Left lung (tissue), 10 donors: Measurements from ENCODE around the gene MAP3K13. TPM values are rescaled to one million over a fixed set of nuclear protein-coding genes. Genes with fewer than 3 reads are reported as not detected.

ENCODE experiments used
- ATAC-seq: fragments of 200-7000 bp; cut with Tn5 transposase; one replicate; pipeline ENCODE4 v1.9.1; 2020; ENCODE audit warnings: moderate library complexity
- DNase-seq, 4 donors: peaks; one replicate each; pipeline ENCODE4 v3.0.0-alpha.2; 2013 to 2020
- H3K27ac ChIP-seq, 2 donors: fragments of 200-600 bp; sonication (generic) in 1 of 2; one replicate each; pipeline versions ENCODE4 v1.5.0 to v1.8.0; 2020 to 2021
- H3K27me3 ChIP-seq, 2 donors: fragments of 200-600 bp; sonication (generic) in 1 of 2; one replicate each; pipeline versions ENCODE4 v1.5.0 to v1.8.0; 2020 to 2021
- H3K36me3 ChIP-seq, 2 donors: fragments of 200-600 bp; sonication (generic) in 1 of 2; one replicate each; pipeline versions ENCODE4 v1.5.0 to v1.8.0; 2020 to 2021
- H3K4me1 ChIP-seq, 2 donors: fragments of 200-600 bp; one replicate each; pipeline ENCODE4 v1.8.0; 2021
- H3K4me3 ChIP-seq, 2 donors: fragments of 200-600 bp; sonication (generic) in 1 of 2; one replicate each; pipeline versions ENCODE4 v1.5.0 to v1.8.0; 2020 to 2021; ENCODE audit warnings: mild to moderate bottlenecking in 1 of 2
- H3K9me3 ChIP-seq, 2 donors: fragments of 200-600 bp; sonication (generic) in 1 of 2; one replicate each; pipeline versions ENCODE4 v1.5.0 to v1.8.0; 2020 to 2021
- intact Hi-C, 2 donors: fragments of 100-400 bp; cut with DNase I; formaldehyde crosslinking; loops; one replicate each; pipeline versions ENCODE4 v1.11.2 to v1.14.2; 2022
- polyA plus RNA-seq, 6 donors: library from polyadenylated mRNA; unstranded; fragments of 120-200 nt; gene quantifications; one replicate each; pipeline ENCODE4 v1.2.1, GENCODE V29; 2013; ENCODE audit not compliant: insufficient read length in 6 of 6
- total RNA-seq, 2 donors: library from RNA; stranded (reverse); fragmentation: NEBNext Ultra II Directional; extraction: Animal tissue kit (Norgen Biotek cat#: 25700); gene quantifications; one replicate each; pipeline ENCODE4 v1.2.1, GENCODE V29; 2021
- TF ChIP-seq, protein P1 (sequence below), 2 donors: fragments of 200-600 bp; sonication (generic) in 1 of 2; IDR thresholded peaks; one replicate each; pipeline versions ENCODE4 v1.5.0 to v1.8.0; 2021; ENCODE audit warnings: antibody characterized with exemption in 2 of 2
- donor health status: DM: no; HTN: yes; CAD: no.
- donor health status: DM: no; HTN: no; CAD: no.

MAP3K13 gene
- total and polyA plus RNA-seq, 8 donors = 34.5 to 48.0 (median 44.2) TPM

DNA sequence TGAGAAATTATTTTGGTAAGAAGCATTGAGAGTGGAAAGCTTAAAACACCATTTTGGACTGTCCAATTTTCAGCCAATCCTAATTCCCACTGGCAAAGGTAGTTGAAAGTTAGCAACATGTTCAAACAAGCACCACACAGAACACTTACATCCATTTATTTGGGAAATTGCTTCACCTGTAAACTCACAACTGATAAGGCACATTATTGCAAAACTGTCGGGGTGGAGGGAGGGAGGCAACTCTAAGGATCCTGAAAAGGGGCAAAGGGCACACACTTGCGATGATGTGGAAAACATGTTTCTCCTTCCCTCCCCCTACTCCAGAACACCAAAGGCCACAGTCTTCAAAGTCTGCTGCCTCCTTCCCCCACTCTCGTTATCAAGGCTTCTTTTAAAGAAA lies 126.5 kb downstream of the MAP3K13 start:
- no peaks in the 10 kb centered on the region for H3K9me3 ChIP-seq
- peak overlapping the region in 1 of 2 donors; percentile 18 for H3K27ac ChIP-seq
- intact Hi-C loops = no loop called here
- H3K4me3 ChIP-seq = no peak overlapping the region
- H3K36me3 ChIP-seq = peaks cover 0 to 82% of the 10 kb centered on the region in 2 donors
- TF ChIP-seq, protein P1, sequence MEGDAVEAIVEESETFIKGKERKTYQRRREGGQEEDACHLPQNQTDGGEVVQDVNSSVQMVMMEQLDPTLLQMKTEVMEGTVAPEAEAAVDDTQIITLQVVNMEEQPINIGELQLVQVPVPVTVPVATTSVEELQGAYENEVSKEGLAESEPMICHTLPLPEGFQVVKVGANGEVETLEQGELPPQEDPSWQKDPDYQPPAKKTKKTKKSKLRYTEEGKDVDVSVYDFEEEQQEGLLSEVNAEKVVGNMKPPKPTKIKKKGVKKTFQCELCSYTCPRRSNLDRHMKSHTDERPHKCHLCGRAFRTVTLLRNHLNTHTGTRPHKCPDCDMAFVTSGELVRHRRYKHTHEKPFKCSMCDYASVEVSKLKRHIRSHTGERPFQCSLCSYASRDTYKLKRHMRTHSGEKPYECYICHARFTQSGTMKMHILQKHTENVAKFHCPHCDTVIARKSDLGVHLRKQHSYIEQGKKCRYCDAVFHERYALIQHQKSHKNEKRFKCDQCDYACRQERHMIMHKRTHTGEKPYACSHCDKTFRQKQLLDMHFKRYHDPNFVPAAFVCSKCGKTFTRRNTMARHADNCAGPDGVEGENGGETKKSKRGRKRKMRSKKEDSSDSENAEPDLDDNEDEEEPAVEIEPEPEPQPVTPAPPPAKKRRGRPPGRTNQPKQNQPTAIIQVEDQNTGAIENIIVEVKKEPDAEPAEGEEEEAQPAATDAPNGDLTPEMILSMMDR (IDR thresholded peaks at IDR 0.05) = no peak
- H3K27me3 ChIP-seq = no peaks in the 10 kb centered on the region
- H3K4me1 ChIP-seq = no peaks in the 10 kb centered on the region
- ATAC-seq (peak; percentile 53), DNase-seq (no peak)

DNA sequence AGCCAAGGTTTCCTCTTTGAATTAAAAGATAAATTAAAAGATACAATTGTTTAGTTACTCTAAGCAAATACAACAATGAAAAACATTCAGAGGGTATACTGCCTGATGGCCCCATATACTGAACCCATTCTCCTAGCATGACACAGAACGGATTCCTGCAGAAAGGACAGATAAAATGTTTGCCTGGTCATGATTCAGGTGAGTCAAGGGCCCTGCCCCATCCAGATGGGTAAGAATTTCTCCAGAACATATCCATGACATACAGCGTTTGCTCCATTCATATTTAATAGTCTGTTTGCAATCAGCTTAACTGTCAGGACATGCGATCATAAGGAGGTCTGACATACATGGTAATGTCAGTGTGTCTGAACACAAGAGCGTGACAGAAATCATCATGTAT lies 127.3 kb downstream of the MAP3K13 start:
- H3K36me3 ChIP-seq = peaks cover 0 to 82% of the 10 kb centered on the region in 2 donors
- DNase-seq (no peak), ATAC-seq (no peak)
- H3K4me1 ChIP-seq = no peaks in the 10 kb centered on the region
- no peaks in the 10 kb centered on the region for H3K27me3 ChIP-seq
- no peak overlapping the region for H3K27ac ChIP-seq
- intact Hi-C loops = no loop called here
- H3K9me3 ChIP-seq = no peaks in the 10 kb centered on the region
- TF ChIP-seq, protein P1 (IDR thresholded peaks at IDR 0.05) = no peak
- H3K4me3 ChIP-seq = no peak overlapping the region

DNA sequence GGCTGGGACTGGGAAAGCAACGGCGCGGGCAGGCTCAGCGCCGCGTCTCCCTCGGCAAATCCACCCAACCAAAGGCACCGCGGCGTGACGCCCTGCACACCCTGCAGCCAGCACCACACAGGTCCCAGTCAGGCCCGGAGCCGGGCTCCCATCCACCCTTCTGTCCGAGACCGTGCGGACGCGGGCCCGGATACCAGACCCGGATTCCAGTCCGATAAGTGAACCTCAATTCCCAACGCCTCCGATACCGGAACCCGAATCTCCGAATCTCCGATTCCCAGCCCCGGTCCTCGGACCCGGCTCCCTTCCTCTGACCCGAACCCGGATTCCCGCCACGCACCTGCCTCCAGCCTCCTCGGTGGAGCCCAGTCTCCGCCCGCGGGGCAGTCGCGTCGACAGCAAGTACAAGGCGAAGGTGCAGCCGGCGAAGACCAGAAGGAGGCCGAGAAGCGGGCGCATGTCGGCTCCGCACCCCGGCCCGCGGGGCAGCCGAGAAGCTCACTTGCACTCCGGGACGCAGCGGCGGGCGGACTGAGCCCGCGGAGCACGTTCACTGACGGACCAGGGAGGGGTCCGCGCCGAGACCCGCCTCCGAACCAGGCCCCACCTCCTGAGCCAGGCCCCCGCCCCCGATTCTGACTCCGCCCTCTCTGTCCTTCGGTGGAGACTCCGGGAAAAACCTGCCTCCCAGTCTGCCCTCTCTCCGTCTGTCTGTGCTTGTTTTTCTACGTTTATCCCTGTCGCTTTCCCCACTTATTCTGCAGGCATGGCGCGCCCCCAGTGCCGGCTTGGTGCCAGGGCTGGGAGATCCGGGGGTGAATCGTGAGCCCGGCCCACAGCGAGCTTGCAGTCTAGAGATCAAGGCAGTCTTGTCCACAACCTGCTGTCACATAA lies 135.8 kb downstream of the MAP3K13 start, which contains the start of gene TMEM41A:
Gene TMEM41A, minus strand, starts transcription at position 533 of the 894 bp plus-strand sequence. Its CDS starts 74 bp downstream, at position 459.
- TF ChIP-seq, protein P1 (IDR thresholded peaks at IDR 0.05) = no peak
- DNase-seq (peak; percentile 87 to 98 (median 94)), ATAC-seq (peak; percentile 98)
- no peaks in the 10 kb centered on the region for H3K9me3 ChIP-seq
- H3K36me3 ChIP-seq = peaks cover 0 to 31% of the 10 kb centered on the region in 2 donors
- peak within 1 kb of the TSS; percentile 86 to 91 for H3K4me3 ChIP-seq
- peak within 1 kb of the TSS; percentile 88 to 90 for H3K27ac ChIP-seq
- no peaks in the 10 kb centered on the region for H3K27me3 ChIP-seq
- intact Hi-C loops = no loop called here
- peaks cover 6 to 26% of the 10 kb centered on the region in 2 donors for H3K4me1 ChIP-seq

DNA sequence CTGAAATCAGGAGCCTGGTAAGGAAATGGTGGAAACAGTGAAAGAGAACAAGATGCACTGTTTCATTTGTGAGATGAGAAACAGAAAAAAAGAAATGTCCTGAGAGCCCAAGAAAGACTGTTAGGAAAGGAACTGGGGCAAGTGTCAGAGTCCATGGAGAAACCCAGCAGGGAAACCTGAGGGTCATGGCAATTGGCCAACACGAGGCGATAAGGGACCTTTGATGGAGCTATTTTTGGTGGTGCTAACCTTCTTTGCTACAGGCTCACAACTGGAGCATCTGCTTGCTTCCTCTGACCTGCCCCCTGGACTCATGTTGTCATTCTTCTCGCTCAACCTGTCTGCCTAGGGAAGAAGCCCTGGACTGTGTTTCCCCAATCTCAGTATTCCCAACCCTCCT lies 140.1 kb downstream of the MAP3K13 start:
- H3K27me3 ChIP-seq = no peaks in the 10 kb centered on the region
- peaks cover 0 to 2% of the 10 kb centered on the region in 2 donors for H3K36me3 ChIP-seq
- no peak overlapping the region for H3K27ac ChIP-seq
- DNase-seq (no peak), ATAC-seq (no peak)
- TF ChIP-seq, protein P1 (IDR thresholded peaks at IDR 0.05) = no peak
- H3K4me1 ChIP-seq = peaks cover 0 to 6% of the 10 kb centered on the region in 2 donors
- no peak overlapping the region for H3K4me3 ChIP-seq
- H3K9me3 ChIP-seq = no peaks in the 10 kb centered on the region
- intact Hi-C loops = no loop called here

DNA sequence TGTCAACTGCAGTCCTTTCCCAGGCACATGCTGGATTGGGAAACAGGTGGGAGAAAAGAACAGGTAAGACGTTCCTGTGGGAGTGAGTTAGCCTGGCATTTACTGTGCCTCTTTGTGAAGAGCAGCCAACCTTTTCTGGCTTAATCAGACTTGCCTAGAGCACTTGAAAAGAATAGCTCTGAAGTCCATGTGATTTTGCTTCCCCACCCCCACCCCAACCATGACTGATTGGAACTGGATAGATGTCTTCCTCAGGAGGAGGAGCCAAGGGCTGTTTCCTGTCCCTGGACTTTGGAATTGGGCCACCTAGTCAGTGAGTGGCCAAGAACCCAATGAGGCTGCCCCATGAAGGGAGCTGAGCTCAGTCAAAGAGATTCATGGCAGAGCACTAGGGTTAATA lies 140.6 kb downstream of the MAP3K13 start:
- Histone ChIP-seq H3K9me3 (no peaks in the 10 kb centered on the region), H3K36me3 (peaks cover 0 to 5% of the 10 kb centered on the region in 2 donors), H3K4me1 (peaks cover 0 to 6% of the 10 kb centered on the region in 2 donors), H3K27ac (no peak overlapping the region), H3K27me3 (no peaks in the 10 kb centered on the region), H3K4me3 (no peak overlapping the region)
- intact Hi-C loops = no loop called here
- ATAC-seq = no peak
- TF ChIP-seq, protein P1 (IDR thresholded peaks at IDR 0.05) = no peak
- no peak for DNase-seq
